C4-2B (cell line): ENCODE data around the gene XPA.

Experiments
- ZFX ChIP-seq: fragments of 450-650 bp; IDR thresholded peaks from 2 replicates; pipeline ENCODE4 v1.6.1; 2017
- TF ChIP-seq, protein P1 (sequence below): fragments of 450-650 bp; conservative IDR thresholded peaks from 2 replicates; pipeline ENCODE4 v1.5.1; 2017; ENCODE audit warnings: mild to moderate bottlenecking

DNA sequence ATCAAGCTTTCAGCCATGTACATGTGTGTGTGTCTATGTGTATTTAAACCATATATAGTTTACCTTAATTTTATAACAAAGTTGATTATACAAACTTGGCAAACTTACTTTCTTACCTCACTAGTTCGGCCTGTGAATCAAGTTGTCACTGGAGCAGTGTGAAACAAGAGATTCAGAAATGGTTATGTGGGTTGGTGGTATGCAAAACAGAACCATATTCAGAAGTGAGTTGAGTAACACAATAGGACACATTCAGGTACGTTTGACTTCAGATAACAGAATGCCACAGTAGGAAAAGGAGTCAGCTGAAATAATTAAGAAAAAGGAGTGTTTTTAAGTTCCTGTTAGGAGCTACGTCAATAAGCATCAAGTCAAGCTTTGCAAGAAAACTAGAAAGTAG lies 21.5 kb downstream of the XPA start:
- TF ChIP-seq, protein P1, sequence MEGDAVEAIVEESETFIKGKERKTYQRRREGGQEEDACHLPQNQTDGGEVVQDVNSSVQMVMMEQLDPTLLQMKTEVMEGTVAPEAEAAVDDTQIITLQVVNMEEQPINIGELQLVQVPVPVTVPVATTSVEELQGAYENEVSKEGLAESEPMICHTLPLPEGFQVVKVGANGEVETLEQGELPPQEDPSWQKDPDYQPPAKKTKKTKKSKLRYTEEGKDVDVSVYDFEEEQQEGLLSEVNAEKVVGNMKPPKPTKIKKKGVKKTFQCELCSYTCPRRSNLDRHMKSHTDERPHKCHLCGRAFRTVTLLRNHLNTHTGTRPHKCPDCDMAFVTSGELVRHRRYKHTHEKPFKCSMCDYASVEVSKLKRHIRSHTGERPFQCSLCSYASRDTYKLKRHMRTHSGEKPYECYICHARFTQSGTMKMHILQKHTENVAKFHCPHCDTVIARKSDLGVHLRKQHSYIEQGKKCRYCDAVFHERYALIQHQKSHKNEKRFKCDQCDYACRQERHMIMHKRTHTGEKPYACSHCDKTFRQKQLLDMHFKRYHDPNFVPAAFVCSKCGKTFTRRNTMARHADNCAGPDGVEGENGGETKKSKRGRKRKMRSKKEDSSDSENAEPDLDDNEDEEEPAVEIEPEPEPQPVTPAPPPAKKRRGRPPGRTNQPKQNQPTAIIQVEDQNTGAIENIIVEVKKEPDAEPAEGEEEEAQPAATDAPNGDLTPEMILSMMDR = no peak
- TF ChIP-seq ZFX = no peak
